HG03565 (cell line): ENCODE data around the gene TMEM87A.
"Not testable (repeated sequence)": the region's sequence is repeated elsewhere in the genome, so short reads cannot be mapped to it uniquely, and the experiment has no call there.

Experiments used
- ATAC-seq: cut with Tn5 transposase; IDR thresholded peaks from one replicate; pipeline ENCODE4 v1.9.1; 2021; ENCODE audit warnings: mild to moderate bottlenecking, moderate library complexity; ENCODE audit not compliant: unreplicated experiment

Gene TMEM87A

GRCh38 chr15:42272939-42273899, at the start of gene TMEM87A, which contains the start of gene GANC:
Gene TMEM87A (minus strand): TSS chr15:42273433. CDS start chr15:42273398, 35 bp downstream.
Gene GANC (plus strand): TSS chr15:42273201. CDS start chr15:42274482, 1,281 bp downstream.
- ATAC-seq, result peak; percentile 80

- no peak for ATAC-seq
These were observed 46.0 kb upstream of the TMEM87A start for GRCh38 chr15:42319206-42319605.

- not testable (repeated sequence) for ATAC-seq
These were observed 43.1 kb upstream of the TMEM87A start for GRCh38 chr15:42316282-42316805.

- no peak for ATAC-seq
These were observed 42.3 kb upstream of the TMEM87A start for GRCh38 chr15:42315521-42315920.

DNA sequence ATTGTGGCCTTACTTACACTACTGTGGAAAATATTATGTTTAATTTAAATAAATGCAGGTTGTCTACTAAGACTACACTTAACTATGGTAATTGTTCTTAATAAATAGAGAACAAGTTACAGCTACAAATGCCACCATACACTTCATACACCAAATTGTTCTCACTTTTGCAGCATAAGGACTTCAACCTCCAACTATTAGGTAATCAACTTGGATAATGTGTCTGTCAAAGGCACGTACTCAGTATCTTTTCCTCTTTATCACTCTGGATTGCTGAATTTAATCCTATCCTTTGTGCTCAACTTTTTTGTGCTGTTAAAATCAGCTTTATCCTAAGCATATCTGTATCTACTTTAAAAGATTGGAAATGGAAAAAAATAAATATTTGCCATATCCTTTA, 41.6 kb upstream of the TMEM87A start:
- no peak for ATAC-seq

- no peak for ATAC-seq
These were observed 40.2 kb upstream of the TMEM87A start for GRCh38 chr15:42313463-42313862.

GRCh38 chr15:42306681-42307080, 33.4 kb upstream of the TMEM87A start:
- ATAC-seq, result no peak

- ATAC-seq, result not testable (repeated sequence)
These were observed 27.8 kb upstream of the TMEM87A start for GRCh38 chr15:42301004-42301403.

DNA sequence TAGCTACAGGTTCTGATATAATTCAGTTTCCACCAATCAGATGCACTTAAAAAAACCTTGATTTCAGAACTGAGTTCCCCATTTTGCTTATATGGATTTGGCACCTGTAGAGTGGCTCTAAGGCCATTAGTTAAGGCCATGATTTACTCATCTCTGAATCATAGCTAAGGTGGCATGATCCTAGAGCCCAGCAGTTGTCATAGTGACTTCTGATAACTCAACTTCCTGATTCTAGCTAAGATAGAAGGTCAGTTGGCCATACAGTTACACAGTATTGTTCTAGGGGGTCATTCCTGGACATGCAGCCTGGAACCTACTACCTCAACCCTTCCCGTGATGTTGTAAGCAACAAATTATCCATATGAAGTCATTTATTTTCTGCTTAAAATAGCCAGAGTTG, 15.9 kb upstream of the TMEM87A start:
- no peak for ATAC-seq

DNA sequence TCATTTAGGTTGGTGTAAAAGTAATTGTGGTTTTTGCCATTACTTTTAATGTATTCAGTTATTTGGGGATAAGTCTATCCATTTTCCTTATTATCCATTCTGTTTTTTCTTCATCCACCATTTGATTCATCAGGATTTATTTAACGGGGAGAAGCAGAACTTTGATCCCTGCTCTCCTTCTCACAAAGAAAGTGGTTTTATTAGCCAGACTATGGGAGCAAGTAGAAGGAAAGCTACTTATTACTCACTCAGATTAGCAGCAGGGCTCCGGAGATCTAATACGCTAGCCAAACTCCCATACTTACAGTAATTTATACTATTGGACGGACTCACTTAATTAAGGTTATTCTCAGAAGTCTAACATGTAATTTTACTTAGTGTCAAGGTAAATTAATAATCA, 14.7 kb upstream of the TMEM87A start:
- ATAC-seq, result no peak

- no peak for ATAC-seq
These were observed 13.3 kb upstream of the TMEM87A start for GRCh38 chr15:42286445-42287029.

GRCh38 chr15:42285034-42285433, 11.8 kb upstream of the TMEM87A start:
- no peak for ATAC-seq

- no peak for ATAC-seq
These were observed 11.3 kb upstream of the TMEM87A start for GRCh38 chr15:42284551-42284950.

DNA sequence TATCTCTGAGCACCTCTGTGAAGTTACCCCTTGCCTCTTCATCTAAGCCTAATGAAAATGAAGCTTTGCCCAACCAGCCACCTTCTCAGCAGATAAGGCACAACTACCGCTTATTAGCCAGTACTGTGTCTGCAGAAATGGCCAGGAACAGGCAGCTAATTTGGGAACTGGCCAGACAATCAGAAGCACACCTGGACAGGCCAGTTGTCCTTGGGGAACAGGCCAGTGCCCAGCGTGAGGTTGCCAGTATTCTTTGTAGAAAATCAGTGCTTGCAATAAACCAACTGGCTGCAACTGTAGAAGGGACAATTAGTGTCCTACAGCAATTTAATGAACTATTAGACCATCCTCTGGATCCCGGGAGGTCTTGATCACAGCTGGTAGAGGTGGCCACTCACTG, 10.4 kb upstream of the TMEM87A start:
- ATAC-seq, result no peak

DNA sequence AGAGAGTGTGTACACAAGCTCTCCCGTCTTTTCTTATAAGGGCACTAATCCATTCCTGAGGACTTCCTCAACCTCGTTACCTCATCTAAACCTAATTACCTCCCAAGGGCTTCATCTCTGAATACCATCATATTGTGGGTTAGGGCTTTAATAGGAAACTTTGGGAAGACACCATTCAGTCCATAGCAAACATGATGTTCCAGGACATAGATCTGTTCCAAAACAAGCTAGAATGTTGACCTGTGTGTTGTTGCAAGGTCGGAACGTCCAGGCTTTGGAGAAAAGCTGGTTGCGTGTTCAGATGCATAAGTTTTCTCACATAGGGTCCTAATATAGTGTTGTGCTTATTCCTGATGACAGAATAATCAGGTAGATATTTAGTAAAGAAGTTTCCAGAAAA, 9.7 kb upstream of the TMEM87A start:
- no peak for ATAC-seq

- no peak for ATAC-seq
These were observed 9.1 kb upstream of the TMEM87A start for GRCh38 chr15:42282344-42282743.

GRCh38 chr15:42279234-42279723, 6.0 kb upstream of the TMEM87A start:
- ATAC-seq, result no peak

DNA sequence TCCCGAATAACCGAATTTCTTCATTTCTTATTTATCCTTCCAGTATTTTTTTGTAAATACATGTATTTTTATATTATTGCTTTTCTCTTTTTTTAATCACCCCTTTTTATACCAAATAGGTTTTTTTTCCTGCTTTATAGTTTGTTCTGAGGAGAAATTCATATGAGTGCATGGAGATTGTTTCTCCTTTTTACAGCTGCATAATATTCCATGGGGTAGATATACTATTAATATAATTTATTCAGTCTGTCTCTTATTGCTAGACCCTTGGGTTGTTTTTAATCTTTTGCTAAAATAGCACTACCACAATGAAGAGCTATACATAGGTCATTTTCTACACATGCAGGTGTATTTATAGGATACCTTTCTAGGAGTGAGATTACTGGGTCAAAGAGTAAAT, 3.5 kb upstream of the TMEM87A start:
- no peak for ATAC-seq

DNA sequence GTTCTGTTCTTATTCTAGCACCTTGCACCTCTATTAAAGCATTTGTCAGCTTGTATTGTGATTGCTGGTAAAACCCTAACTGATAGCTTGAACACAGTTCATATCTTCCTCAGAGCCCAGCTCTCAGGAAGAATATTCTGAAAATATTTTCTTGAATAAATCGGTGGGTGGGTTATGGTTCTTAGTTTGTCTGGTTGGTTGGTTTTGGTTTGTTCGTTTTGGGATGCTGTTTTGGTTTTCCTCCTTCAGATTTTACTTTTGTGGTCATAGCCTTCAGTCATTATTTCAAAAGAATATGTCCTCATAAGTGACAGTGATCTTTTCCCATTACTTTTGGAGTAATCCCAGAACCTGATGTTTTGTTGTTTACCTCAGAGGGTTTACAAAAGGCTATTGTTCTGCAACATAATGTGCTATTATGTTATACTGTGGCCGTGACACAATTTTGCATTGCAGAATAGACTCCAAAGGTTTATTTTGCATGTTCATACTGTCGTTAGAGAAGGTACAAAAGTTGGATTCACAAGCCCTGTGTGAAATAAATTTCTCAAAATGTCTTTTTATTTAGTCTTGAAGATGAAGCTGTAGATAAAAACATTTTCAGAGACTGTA, 2.7 kb upstream of the TMEM87A start:
- ATAC-seq, result no peak

GRCh38 chr15:42274702-42274989, 1.4 kb upstream of the TMEM87A start:
- ATAC-seq, result no peak

- ATAC-seq, result no peak
These were observed 868 bp upstream of the TMEM87A start for GRCh38 chr15:42273900-42274701.
